COR-L47 (cell line): ENCODE data around the gene POLN.
A peak's percentile ranks its signal among the peaks of the same experiment; 100 is the strongest.

Experiments used
- DNase-seq: peaks from one replicate; lab custom pipeline; 2025; lab: John Stamatoyannopoulos, UW

The POLN gene

DNA sequence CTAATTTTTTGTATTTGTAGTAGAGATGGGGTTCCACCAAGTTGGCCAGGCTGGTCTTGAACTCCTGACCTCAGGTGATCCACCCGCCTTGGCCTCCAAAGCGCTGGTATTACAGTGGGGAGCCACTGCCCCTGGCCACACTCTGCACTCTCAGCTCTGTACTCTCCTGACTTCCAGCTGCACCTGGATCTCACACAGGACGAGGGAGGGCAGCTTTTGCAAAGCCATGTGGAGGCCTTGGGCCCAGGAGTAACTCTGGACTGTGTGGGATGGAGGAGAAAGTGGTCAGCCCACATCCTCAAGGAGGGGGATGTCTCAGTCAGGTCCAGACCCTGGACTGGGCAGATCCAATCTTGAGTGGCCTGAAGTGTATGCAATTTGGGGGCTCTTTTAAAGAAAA is 159.8 kb downstream of the POLN start:
- DNase-seq: no peak

DNA sequence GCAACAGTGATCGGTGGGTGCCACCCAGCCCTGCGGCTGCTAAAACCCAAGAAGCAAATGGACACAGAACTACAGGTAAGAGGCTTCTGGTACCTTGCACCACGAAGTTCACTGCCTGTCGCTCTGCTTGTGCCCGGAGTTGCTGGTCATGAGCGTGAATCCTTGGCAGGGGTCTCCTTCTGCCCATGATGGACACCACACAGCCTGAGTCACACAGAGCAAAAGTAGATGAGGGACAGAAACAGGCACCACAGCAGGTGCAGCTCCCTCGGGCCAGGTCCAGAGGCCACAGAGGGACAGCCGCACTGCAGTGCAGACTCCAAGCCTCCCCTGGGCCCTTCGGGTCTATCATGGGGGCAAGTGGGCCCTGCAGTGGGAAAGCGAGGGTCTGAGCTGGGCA is 160.4 kb downstream of the POLN start:
- no peak for DNase-seq

DNA sequence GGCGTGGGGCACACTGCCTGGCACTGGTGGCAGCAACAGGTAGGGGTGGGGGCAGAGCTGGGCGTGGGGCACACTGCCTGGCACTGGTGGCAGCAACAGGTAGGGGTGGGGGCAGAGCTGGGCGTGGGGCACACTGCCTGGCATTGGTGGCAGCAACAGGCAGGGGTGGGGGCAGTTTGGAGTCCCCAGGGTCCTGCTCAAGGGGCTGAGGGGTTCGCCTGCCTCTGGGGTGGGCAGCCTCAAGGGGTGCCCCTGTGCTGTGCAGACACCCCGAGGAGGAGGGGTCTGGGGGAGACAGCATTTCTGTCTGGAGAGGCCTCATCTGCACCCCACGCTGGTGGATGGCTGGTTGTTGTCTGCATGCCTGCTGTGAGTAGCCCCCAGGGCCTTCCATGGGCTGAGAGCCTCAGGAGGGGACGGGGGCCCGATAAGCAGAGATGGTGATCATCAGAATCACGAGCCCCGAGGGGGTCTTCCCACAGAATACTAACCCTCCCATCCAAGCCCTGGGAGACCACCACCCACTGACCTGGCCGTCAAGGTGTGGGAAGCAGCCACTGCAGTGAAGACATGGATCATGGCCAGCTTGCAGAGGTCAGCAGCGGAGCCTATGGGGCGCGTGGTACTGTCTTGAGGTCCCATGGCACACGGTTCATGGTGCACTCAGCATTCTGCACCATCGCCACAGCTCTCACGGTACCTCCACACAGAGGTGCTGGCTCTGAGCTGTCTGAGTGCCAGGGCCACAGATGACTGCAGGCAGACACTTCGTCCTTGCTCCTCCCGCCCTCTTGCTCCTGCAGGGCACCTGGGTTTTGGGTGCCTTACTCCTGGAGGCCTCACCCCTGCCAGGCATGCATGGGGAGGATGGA is 161.3 kb downstream of the POLN start:
- no peak for DNase-seq

DNA sequence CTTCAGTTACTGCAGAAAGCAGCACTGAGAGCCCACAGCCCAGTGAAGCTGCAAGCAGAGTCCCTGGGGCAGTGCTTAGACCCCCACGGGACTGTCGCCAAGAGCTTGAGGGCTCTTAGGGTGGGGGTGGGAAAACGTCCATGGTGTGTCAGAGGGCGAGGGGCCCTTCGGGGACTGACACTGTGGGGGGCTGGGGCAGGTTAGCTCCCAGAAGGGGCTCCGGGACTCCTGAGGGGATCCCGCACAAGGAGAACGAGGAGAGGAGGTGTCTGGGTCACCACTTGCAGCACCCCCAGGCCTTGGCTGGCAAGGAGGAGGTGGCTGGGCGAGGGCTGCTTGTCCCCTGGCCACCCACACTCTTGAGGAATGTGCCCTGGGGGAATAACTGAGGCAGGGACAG is 162.0 kb downstream of the POLN start:
- DNase-seq: no peak

DNA sequence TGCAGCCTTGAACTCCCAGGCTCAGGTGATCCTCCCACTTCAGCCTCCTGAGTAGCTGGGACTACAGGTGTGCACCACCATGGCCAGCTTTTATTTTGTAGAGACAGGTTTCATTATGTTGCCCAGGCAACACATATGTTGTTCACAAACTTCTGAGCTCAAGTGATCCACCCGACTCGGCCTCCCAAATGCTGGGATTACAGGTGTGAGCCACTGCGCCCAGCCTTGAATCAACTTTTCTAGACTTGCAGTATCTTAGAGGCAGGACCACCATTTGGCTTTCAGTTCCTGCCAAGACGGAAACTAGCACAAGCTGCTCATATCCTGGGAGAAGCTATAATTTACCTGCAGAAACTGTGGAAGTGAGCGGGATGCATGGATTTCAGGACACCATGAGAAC is 162.9 kb downstream of the POLN start:
- DNase-seq: no peak

DNA sequence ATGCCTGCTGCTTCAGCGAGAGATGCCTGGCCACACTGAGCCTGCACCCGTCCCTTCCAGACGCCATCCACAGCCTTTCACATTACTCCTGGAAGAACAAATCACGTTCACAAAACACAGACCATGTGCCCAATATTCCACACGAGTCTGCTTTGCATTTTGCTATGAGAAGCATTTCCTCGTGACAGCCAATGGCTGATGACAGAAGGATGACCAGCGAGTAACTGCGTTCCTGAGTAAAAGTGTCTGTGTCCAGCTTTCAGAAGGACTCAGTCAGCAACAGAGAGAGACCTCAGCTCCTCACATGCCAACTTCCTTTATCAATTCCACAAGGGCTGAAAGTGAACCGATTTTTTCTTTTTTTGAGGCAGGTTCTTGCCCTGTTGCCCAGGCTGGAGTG is 163.3 kb downstream of the POLN start:
- no peak for DNase-seq

DNA sequence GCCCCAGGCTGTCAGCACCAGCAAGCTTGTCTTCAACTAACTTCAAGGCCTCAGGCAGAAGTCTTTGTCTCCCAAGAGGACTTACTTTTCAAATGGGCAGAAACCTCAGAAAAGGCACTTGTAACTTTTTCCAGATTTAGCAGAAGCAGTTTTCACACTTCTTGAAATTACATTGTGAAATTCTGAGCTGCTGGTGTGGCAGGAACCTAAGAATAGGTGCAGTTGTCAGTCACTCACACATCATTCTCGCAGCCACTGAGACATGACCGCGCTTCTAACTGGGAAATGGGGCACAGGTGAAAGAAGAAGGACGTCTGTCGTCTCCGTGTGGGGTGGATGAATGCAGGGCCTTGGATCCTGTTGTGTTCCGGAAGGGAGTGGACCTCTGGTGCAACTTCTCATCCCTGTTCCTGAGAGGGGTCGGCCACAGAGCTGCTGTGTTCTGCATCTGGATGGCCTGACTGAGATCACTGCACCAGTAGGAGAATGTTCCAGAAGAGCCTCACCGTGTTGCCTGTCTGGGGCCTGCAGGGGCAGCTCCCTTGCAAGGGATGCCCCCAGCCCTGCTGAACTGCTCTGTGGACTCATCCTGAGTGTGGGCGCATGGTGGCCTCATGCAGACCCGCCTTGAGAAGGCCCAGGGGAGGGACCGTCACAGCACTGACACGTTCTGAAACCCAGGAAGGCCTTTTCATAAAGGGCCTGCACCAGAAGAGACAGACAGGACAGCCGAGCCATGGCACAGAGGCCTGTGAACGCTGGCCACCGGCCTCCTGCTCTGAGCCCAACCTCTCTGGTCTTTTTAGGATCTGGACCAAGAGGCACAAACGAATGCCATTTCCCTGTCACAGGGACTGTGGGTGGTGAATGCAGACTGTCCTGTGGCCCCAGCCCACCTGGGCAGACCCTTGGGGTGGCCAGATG is 164.1 kb downstream of the POLN start:
- no peak for DNase-seq

DNA sequence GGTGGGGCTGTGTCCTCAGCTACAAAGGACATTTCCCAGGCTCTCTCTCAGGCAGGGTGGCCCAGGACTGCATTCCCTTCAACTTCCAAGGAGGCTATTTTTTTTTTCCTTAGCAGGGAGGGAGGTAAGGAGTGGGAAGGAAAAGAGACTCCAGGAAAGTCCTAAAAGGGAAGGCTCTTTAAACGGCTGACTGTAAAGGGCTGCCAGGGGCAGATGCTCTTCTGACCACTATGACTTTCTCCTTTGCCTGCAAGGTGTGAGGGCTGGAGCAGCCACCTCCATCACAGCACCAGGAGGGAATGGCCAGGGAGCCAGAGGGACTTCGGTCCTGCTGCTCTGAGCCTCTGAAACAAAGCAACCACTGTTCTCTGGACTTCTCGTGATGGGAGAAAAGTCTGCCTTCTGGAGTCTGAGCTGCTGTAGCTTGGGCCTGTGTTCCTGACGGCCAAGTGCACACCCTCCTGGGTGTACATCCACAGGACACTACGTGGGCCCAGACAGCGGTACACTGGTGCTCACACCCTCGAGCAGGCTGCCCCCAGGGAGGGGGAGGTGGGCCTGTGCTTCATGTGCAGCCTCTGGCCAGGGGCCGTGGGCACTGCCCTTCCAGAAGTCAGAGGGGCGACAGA is 164.9 kb downstream of the POLN start:
- no peak for DNase-seq

DNA sequence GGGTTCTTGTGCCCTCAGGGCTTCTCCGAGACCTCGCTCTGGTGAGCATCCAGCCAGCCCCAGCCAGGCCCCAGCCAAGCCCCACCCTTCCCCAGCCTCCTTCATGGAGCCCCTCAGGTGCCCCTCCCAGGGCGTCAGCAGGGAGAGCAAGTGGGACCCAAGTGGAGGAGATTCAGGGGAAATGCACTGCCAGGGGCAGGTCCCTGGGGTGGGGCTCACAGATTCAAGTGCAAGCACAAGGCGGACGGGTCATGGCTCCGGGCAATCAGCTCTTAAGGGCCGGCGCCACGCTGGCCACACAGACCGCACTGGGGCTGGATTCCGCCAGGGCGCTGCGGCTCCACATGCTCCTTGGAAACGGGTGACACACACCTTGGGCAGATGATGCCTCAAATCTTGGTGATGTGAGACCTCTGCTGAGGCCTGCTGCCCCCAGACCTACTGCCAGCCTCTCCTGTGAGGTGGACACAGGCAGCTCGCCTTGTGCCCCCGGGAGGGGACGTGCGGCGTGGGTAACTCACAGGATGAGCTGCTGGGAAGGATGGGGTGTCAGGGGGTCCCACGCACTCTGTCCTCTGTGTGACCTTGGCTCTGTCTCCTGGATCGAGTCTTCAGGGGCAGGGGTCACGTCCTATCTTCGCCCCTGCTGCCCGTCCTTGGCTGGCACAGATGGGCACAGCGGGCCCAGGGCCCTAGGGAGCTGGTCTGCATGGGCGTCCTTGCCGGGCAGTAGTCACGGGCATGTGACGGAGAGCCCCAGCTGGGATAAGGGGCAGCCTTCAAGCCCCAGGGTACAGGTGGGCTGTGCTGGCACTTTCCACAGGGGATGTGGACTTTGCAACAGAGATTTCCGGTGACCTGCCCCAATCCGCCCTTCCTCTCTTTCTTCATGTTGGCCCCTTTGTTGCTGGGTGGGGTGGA is 165.7 kb downstream of the POLN start:
- DNase-seq: no peak

DNA sequence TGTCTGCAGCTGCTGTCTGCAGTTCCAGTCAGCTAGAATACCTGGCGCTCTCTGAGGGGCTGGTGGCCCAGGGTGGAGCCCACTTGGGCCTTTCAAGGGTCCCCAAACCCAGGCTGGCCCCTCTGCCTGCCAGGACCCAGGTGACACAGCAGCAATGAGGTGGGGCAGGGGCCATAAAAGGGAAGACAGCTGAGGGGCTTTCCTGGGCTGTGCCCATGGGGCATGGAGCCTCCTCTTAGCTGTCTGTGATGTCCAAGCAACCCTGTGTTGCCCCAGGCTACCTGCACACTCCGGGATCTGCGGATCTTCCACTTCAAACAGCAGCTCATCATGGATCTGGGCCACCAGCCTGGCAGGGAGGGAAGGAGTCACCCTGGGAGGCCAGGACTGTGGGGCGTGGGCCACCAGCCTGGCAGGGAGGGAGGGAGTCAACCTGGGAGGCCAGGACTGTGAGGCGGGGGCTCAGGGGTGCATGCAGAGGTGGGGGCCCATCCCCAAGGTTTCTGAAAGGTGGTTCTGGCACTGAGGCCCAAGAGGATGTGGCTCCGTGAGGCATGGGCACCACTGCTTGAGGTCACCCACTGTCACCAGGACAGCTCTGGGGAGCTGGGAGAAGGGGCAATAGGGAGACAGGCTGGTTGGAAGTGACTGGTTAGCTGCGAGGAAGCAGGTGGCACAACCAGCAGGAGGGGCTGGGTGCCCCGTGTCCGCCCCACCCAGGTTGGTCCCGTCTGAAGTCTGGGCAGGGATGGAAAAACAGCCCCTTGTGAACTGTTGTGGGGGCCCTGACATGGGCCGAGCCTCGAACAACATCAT is 166.5 kb downstream of the POLN start:
- no peak for DNase-seq

DNA sequence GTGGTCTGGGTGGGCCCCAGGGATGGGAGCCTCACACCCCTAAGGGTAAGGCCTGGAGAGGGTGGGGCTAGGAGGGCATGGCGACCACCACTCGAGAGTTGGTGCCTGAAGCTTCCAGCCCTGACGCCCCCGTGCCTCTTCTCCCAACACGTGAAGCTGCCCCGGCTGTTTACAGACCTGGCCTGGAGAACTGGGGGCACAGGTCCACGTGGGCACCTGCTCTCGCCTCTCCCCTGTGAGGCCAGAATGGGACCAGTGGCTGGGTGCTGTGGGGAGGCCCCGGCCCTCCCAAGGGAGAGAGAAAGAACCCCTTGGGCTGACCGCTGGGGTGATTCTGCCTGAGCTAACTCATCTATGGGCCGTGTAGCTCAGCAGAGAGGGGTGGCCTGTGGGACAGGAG is 167.3 kb downstream of the POLN start:
- DNase-seq: no peak

DNA sequence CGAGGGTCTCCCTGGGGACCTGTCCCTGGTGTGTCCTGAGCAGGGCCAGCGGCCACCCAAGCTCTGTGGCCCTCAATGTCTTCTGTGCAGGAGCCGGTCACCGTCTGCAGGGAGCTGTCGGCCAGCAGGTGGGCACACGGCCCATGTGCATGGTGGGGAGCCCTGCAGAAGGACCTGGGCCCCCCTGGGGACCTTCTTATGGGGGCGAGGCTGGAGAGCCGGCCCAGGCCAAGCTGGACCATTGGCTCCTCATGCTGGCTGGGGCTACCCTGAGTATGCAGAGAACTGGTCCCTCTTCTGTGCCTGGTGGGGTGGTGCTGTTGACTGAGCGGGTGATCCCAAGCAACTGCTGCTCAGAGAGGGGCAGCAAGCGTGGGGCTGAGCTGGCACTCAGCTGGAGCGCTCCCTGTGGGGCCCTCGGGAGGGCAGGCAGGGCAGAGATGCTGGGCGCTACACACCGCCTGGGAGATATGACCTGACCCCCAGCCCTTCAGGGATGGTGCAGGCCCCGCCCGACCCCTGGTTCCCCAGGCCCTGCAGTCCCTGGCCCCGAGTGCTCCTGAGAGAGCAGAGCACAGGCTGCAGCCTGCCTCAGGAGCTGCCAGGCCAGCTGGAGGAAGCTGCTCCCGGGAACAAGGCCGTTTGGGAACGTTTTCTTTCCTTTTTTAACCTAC is 168.0 kb downstream of the POLN start:
- DNase-seq: no peak

DNA sequence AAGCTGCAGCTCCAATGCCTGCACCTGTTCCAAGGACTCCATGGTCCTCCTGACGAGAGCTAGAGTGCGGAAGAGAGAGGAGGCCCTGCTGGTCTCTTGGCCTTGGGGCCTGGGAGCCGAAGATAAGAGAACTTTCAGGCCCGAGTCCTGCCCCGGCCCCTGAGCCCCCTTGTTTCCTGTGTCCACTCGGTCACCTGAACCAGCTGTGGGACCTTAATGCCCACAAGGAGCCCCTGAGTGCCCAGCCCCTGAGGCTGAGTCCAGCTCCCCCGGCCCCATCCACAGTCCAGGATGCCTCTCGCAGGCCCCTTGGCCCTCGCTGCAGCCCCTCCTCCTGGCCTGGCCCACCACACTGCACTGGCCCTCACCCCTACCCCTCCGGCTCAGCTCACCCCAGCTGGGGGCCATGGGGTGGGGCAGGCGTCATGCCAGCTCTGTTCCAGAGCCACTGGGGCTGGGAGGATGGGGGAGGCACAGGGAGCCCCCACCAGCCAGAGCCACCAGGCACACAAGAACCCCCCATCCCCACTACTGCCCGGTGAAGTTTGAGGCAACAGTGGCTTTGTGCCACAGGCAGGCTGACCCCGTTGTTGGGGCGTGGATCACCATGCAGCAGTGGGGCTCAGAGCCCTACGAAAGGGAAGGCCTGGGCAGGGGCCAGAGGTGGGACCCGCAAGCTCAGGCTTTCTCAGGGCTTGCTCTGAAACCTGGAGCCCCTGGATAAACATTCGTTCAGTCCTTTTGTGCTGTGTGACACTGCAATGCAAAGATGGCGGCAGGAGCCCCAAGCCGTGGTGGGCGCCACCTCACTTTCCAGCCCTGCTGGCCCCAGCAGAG is 168.7 kb downstream of the POLN start:
- no peak for DNase-seq

DNA sequence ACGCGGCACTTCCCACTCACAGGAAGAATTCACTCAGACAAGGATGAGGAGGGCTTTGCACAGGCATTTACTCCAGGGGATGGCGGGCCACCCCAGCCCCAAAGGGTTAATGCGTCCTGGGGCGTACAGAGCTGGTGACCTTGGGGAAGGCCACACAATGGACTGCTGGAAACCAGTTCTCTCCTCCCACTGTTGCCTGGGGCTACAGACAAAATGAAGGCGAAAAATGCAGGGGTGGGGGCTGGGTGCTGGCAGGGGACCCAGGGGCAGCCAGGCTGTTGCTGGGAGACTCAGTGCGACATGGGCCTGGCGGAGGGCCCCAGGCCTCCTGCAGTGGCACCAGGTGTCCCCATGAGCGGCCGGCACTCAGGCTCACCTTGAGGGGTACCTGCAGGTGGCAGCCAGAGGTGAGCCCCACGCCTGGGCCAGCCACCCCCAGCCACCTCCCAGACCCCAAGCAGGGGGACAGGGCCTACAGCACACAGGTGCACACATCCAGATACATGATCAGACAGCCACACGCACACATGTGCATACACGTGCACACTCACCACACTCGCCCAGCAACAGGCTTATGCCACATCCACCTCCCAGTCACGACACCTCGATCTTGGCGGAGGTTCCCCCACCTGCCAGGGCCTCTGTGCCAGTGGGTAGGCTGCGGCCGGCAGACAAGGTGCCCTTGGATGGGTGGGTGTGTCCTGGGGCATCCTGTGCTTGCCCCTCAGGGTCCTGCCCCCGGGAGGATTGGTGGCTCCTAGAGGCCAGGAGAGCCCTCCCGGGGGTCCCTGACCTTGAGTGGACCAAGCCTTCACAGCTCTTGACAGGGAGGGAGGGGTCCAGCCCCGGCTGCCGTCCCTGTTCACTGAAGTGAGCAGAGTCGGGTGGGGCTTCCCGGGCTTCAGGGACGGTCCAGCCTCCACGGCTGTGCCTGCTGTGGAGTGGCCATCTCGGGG is 169.7 kb downstream of the POLN start:
- DNase-seq: peak; percentile 75

DNA sequence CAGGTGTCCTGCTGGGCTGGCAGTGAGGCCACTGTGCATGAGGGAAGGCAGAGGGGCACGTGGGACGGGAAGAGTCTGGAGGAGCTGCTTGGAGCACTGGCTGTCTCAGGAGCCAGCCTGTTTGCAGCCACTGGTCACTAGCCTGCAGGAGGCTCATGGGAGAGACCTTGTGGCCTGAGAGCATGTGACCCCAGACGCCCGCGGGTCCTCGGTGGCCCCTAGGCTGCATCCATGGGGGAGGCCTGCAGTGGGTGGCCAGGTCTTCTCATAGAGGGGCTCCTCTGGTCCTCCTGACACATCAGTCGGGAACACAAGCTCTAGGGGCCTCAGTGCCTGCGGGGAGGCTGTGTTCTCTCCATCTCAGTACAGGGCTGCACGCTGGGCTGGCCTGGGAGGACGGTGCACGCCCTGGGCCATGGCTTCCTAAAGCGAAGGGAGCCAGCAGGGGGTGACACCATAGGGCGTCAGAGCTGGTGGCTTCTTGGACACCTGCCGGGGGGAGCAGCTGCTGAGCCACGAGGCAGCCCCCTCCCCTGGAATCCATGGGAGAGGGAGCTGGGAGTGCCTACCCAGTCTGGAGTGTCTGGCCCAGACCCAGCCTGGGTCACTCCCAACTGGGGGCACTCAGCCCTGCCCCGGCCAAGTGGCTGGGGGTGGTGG is 170.5 kb downstream of the POLN start:
- DNase-seq: peak; percentile 85

DNA sequence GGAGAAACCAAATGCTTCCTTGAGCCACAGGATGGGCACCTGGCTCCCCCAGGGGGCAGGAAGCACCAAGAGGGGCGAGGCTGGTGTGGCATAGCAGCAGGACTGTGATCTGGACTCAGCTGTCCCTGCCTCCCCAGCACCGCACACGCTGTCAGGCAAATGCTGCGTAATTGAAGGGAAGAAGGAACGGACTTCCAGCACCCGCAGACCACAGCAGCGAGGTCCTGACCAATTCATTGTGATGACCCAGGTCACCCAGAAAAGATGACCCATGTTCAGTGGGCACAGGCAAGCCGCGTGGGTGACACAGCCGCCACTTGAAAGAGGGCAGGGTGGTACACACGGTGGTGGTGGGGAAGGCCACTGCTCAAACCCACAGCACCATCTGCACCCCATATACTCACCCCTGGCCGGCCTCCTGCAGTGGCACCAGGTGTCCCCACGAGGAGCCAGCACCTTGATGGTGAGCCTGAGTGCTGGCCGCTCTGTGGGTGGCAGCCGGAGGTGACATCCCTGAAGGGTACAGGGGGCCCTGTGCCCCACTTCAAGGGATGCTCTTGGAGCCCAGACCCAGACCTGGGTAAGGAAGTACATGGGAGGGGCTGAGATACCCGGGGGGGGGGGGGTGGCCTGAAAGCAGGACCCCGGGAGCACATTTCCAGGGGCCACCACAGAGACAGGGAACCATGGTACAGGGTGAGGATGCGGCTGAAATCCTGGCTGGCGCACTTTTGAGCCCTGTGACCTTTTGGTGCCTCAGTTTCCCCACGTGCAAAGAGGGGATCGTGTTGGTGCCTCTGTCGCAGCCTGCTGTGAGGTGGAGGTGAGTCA is 171.3 kb downstream of the POLN start:
- DNase-seq: no peak

DNA sequence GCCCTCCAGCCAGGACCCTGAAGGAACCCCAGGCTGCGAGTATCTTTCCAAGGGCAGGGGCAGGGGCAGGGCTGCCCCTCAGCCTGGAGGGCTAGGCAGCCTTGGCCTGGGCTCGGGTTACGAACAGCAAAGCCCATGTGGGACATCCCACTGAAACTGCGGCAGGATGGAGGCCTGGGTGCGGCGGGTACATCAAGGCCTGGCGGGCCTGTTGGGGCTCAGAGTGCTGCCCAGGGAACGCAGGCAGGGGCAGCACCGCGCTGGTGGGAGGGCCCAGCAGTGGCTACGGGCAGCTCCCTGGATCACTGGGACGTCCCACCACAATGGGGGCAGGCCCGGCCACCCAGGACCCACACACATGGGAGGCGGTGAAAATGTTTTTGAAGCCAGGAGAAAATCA is 171.9 kb downstream of the POLN start:
- DNase-seq: no peak
